Glutamatergic neuron (in vitro differentiated cells): ENCODE measurements around the gene CNTNAP2. TPM values are rescaled to one million over a fixed set of nuclear protein-coding genes. Genes with fewer than 3 reads are reported as not detected.

ENCODE experiments used
- DNase-seq: peaks from one replicate; pipeline ENCODE4 v3.0.0; 2022
- H3K27ac Mint-ChIP-seq: one replicate; pipeline ENCODE4 v1.8.0; 2020; ENCODE audit warnings: mild to moderate bottlenecking, mixed read lengths, inconsistent platforms; ENCODE audit not compliant: unreplicated experiment
- H3K27me3 Mint-ChIP-seq: one replicate; pipeline ENCODE4 v1.8.0; 2020; ENCODE audit warnings: mild to moderate bottlenecking, moderate library complexity, mixed read lengths, inconsistent platforms; ENCODE audit not compliant: unreplicated experiment
- H3K36me3 Mint-ChIP-seq: one replicate; pipeline ENCODE4 v1.8.0; 2020; ENCODE audit warnings: mild to moderate bottlenecking, mixed read lengths, inconsistent platforms; ENCODE audit not compliant: unreplicated experiment
- H3K4me1 Mint-ChIP-seq: one replicate; pipeline ENCODE4 v1.8.0; 2020; ENCODE audit warnings: mild to moderate bottlenecking, low read depth, mixed read lengths, inconsistent platforms; ENCODE audit not compliant: unreplicated experiment
- H3K4me3 Mint-ChIP-seq: one replicate; pipeline ENCODE4 v1.8.0; 2020; ENCODE audit warnings: mild to moderate bottlenecking, mixed read lengths, inconsistent platforms; ENCODE audit not compliant: unreplicated experiment
- H3K9me3 Mint-ChIP-seq: one replicate; pipeline ENCODE4 v1.8.0; 2020; ENCODE audit warnings: mild to moderate bottlenecking, moderate library complexity, mixed read lengths, inconsistent platforms; ENCODE audit not compliant: unreplicated experiment
- total RNA-seq: library from RNA; stranded (reverse); fragmentation: NEBNext Ultra II Directional; extraction: Animal tissue kit (Norgen Biotek cat#: 25700); gene quantifications from one replicate; pipeline ENCODE4 v1.2.1, GENCODE V29; 2021; ENCODE audit not compliant: unreplicated experiment
- TF ChIP-seq, protein P1 (sequence below): fragments of 200-600 bp; sonication (generic); IDR thresholded peaks from one replicate; pipeline ENCODE4 v1.5.0; 2021; ENCODE audit not compliant: partially characterized antibody, unreplicated experiment

CNTNAP2 gene
- total RNA-seq, 1 donor from 2014 or later, result 25.8 TPM

DNA sequence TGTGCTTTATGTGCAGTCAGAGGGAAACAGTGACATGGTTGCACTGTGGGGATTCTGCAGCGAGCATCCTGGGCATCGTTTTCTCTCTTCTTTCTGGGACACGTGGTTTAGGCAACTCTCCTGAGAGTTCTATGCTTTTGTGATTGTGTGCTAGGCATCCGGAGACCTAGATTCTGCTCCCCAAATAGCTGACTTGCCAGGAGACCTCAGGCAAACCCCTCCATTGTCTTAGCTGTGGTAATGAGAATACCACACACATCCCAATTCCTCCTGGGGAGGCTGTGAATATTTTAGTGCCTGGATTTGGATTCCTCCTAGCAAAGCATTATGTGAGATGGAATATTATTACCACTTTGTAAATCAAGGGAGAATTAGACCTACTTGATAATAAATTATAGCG is 1862.0 kb downstream of the CNTNAP2 start:
- Mint-ChIP-seq H3K36me3 (no peaks in the 10 kb centered on the region), H3K4me1 (peaks cover 2% of the 10 kb centered on the region), H3K4me3 (no peak overlapping the region), H3K9me3 (no peaks in the 10 kb centered on the region), H3K27ac (no peak overlapping the region), H3K27me3 (no peaks in the 10 kb centered on the region)
- TF ChIP-seq, protein P1, sequence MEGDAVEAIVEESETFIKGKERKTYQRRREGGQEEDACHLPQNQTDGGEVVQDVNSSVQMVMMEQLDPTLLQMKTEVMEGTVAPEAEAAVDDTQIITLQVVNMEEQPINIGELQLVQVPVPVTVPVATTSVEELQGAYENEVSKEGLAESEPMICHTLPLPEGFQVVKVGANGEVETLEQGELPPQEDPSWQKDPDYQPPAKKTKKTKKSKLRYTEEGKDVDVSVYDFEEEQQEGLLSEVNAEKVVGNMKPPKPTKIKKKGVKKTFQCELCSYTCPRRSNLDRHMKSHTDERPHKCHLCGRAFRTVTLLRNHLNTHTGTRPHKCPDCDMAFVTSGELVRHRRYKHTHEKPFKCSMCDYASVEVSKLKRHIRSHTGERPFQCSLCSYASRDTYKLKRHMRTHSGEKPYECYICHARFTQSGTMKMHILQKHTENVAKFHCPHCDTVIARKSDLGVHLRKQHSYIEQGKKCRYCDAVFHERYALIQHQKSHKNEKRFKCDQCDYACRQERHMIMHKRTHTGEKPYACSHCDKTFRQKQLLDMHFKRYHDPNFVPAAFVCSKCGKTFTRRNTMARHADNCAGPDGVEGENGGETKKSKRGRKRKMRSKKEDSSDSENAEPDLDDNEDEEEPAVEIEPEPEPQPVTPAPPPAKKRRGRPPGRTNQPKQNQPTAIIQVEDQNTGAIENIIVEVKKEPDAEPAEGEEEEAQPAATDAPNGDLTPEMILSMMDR, result no peak
- DNase-seq, result no peak

DNA sequence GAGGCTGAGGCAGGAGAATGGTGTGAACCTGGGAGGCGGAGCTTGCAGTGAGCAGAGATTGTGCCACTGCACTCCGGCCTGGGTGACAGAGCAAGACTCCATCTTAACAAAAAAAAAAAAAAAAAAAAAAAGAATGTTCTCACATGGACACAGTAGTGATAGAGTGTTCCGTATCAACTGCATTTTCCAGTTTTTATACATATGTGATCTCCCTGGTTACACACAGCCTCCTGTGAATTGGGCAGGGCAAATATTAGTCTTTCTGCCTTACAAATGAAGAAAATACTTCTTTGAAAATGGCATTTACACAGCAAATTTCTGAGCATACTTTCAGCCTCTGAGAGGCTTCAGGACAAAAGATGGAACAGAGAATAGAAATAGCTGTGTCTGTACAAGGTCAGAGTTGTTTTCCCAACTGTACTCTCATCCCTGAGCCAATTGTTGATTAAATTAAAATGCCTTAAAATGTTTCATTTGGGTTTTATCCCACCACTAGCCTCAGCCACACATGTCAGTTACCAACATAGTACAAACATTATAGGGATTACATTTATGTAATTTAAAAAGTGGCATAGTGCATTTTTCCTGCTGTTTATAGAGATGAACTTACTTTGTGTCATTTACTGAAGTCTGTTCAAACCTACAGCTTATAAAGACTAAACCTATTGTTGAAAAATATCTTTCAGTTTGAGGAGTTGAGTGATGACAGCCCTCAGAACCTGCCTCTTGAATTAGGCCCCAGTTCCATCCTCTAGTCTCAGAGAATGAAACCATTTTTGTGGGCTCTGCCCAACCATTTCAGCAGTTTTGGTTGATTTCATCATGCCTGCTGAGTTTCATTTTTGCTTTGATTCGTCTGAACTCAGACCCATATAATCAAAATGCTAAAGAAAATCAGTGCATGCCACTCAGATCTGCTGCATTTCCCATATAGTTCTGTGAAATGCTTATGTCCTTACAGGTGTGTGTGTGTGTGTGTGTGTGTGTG is 1864.5 kb downstream of the CNTNAP2 start:
- Mint-ChIP-seq H3K4me1 (peaks cover 8% of the 10 kb centered on the region), H3K27ac (no peak overlapping the region), H3K9me3 (no peaks in the 10 kb centered on the region), H3K36me3 (no peaks in the 10 kb centered on the region), H3K27me3 (peaks cover 3% of the 10 kb centered on the region), H3K4me3 (no peak overlapping the region)
- no peak for DNase-seq
- TF ChIP-seq, protein P1, result no peak

DNA sequence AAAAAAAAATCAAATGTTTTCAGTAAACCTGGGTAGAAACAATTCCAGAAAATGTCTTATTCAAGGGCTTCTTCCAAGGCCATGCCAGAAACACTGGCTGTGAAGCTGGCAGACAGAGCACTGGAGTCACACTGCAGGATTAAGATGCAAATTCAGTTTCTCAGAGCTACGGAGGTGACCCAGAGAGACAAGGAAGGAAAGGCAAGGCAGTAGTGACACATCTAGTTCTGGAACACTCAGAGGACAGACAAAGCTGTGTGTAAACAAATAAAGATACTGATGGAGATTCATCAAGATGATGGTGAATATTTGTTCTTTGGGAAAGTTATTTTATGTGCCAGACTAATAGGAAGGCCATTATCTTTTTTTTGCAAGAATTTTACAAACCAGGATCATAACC is 1865.7 kb downstream of the CNTNAP2 start:
- Mint-ChIP-seq H3K4me1 (peaks cover 8% of the 10 kb centered on the region), H3K4me3 (no peak overlapping the region), H3K9me3 (no peaks in the 10 kb centered on the region), H3K27me3 (peaks cover 3% of the 10 kb centered on the region), H3K36me3 (no peaks in the 10 kb centered on the region), H3K27ac (no peak overlapping the region)
- no peak for DNase-seq
- TF ChIP-seq, protein P1, result no peak

DNA sequence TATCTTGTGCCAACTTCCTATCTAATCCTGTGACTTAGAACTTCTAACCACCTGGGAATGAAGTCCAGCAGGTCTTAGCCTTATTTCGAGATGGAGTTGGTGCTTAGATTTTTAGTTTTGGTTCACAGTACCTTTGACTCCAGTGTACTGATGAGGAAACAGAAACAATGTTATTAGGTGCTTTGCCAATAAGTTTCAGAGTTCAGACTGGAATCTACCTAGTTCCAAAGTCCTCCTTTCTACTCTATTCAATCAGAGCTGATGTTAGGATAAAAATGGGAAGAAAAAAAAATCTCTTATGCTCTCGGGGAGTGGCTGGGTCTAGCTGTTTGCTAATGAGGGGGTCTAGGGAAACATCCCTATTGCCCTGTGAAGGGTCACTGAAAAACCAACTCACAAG is 1867.7 kb downstream of the CNTNAP2 start:
- peaks cover 3% of the 10 kb centered on the region for H3K27me3 Mint-ChIP-seq

More for the DNA sequence above, 1867.7 kb downstream of the CNTNAP2 start:
- Mint-ChIP-seq H3K4me1 (peaks cover 6% of the 10 kb centered on the region), H3K27ac (no peak overlapping the region), H3K4me3 (no peak overlapping the region), H3K9me3 (no peaks in the 10 kb centered on the region), H3K36me3 (no peaks in the 10 kb centered on the region)
- no peak for DNase-seq
- TF ChIP-seq, protein P1, result no peak
